Measurements from ENCODE around the gene APOL2. TPM values are rescaled to one million over a fixed set of nuclear protein-coding genes. Genes with fewer than 3 reads are reported as not detected.
"Not testable (repeated sequence)": the region's sequence is repeated elsewhere in the genome, so short reads cannot be mapped to it uniquely, and the experiment has no call there.

APOL2 gene
- total RNA-seq, 1 donor from 2014 or later = 51.6 TPM

DNA sequence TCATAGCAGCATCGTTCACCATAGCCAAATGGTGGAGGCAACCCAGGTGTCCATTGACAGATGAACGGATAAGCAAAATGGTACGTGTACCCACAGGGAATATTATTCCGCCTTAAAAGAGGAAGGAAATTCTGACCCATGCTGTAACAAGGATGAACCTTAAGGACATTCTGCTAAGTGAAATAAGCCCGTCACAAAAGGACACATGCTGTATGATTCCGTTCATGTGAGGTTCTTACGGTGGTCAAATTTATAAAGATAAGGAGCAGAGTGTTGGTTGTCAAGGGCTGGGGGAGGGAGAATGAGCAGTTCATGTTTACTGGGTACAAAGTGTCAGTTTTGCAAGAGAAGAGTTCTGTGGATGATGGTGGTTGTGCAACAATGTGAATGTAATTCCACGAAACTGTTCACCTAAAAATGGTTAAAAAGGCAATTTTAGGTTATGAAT lies 39.9 kb upstream of the APOL2 start:
- TF ChIP-seq, protein P1, sequence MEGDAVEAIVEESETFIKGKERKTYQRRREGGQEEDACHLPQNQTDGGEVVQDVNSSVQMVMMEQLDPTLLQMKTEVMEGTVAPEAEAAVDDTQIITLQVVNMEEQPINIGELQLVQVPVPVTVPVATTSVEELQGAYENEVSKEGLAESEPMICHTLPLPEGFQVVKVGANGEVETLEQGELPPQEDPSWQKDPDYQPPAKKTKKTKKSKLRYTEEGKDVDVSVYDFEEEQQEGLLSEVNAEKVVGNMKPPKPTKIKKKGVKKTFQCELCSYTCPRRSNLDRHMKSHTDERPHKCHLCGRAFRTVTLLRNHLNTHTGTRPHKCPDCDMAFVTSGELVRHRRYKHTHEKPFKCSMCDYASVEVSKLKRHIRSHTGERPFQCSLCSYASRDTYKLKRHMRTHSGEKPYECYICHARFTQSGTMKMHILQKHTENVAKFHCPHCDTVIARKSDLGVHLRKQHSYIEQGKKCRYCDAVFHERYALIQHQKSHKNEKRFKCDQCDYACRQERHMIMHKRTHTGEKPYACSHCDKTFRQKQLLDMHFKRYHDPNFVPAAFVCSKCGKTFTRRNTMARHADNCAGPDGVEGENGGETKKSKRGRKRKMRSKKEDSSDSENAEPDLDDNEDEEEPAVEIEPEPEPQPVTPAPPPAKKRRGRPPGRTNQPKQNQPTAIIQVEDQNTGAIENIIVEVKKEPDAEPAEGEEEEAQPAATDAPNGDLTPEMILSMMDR (IDR thresholded peaks at IDR 0.05) = no peak
- ATAC-seq (no peak), DNase-seq (no peak)
- peaks cover 35% of the 10 kb centered on the region for H3K36me3 ChIP-seq
- intact Hi-C loops (cut with DNase I) = loop anchor here (10.0 kb wide), 1 partner anchor 84 kb away; no protein-coding TSS in a partner anchor
- no peaks in the 10 kb centered on the region for H3K9me3 ChIP-seq
- H3K27me3 ChIP-seq = no peaks in the 10 kb centered on the region
- H3K4me1 ChIP-seq = peaks cover 8% of the 10 kb centered on the region
- H3K27ac ChIP-seq = no peak overlapping the region
- no peak overlapping the region for H3K4me3 ChIP-seq

DNA sequence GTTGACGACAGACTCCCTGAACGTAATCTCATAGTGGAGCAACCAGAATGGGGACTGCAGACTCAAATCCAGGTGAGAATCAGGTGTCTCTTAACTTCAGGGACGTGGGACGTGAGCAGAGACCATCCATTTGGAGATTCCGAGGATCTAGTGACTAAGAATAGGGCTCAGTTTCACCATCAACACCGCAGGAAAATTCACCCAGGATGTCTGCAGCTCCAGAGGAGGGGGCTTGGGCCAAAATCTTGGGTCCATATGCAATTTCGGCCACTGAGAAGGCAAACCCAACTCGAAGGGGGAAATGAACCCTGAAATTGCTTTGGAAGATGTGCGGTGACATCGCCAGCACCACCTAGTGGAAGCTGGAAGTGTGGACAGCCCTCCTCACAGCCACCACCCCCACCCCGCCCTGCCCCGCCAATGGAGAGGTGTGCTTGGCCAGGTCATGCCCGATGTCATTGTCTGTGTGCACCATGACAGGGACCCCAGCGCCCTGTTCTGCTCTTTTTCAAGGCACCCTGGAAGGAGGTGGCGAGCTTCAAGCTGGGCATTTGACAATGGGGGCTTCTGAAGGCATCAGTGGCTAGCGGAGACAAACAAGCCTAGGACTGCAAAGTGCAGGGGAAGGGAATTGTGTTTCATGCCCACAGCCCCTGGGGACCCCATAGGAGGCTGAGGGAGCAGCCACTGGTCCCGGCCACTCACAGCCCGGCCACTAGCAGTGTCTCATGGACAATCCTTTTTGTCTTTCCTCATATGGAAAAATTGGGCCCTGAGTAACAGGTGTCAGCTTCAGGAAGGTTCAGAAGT lies 38.4 kb upstream of the APOL2 start:
- Histone ChIP-seq H3K4me3 (no peak overlapping the region), H3K27me3 (no peaks in the 10 kb centered on the region), H3K27ac (no peak overlapping the region), H3K4me1 (peaks cover 8% of the 10 kb centered on the region), H3K9me3 (no peaks in the 10 kb centered on the region), H3K36me3 (peaks cover 19% of the 10 kb centered on the region)
- DNase-seq = peak; percentile 77
- ATAC-seq = peak; percentile 87
- TF ChIP-seq, protein P1 (IDR thresholded peaks at IDR 0.05) = peak; percentile 82
- intact Hi-C loops (cut with DNase I) = loop anchor here (10.0 kb wide), 1 partner anchor 83 kb away; no protein-coding TSS in a partner anchor

DNA sequence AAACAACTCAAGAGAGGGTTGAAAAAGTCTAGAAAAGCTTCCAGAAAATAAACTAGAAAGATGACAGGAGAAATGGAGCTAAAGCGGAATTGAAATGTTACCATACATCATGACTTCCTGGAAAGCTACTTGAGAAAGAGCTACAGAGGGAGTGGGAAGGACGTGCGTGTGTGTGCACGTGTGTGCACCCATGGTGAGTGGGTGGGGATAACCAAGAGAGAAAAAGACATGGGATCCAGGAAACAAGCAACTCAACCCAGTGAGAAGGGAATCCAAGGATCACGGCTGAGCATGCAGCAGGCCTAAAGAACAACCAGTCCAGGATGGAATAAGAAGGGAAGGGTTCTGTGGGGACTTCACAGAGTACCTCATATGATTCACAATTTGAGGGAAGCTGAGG lies 35.2 kb upstream of the APOL2 start:
- H3K27ac ChIP-seq = no peak overlapping the region
- no peaks in the 10 kb centered on the region for H3K9me3 ChIP-seq
- H3K4me1 ChIP-seq = peaks cover 8% of the 10 kb centered on the region
- no peaks in the 10 kb centered on the region for H3K27me3 ChIP-seq
- intact Hi-C loops (cut with DNase I) = loop anchor here (10.0 kb wide), 1 partner anchor 80 kb away; no protein-coding TSS in a partner anchor
- H3K36me3 ChIP-seq = no peaks in the 10 kb centered on the region
- DNase-seq (no peak), ATAC-seq (peak; percentile 60)
- TF ChIP-seq, protein P1 (IDR thresholded peaks at IDR 0.05) = no peak
- no peak overlapping the region for H3K4me3 ChIP-seq

DNA sequence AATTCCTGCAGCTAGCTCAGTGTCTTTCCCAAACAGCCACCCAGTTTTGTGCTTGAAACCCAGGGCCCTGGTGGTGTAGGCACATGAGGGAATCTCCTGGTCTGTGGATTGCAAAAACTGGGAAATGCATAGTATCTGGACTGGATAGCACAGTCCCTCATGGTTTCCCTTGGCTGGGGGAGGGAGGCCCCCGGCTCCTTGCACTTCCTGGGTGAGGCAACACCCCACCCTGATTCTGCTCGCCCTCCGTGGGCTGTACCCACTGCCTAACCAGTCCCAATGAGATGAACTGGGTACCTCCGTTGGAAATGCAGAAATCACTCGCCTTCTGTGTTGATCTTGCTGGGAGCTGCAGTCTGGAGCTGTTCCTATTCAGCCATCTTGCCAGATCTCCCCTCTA lies 32.6 kb upstream of the APOL2 start:
- DNase-seq, H3K27me3 ChIP-seq, H3K27ac ChIP-seq, H3K36me3 ChIP-seq, H3K4me3 ChIP-seq, H3K4me1 ChIP-seq, H3K9me3 ChIP-seq, ATAC-seq: not testable (repeated sequence)
- intact Hi-C loops (cut with DNase I) = loop anchor here (10.0 kb wide), 1 partner anchor 77 kb away; no protein-coding TSS in a partner anchor

DNA sequence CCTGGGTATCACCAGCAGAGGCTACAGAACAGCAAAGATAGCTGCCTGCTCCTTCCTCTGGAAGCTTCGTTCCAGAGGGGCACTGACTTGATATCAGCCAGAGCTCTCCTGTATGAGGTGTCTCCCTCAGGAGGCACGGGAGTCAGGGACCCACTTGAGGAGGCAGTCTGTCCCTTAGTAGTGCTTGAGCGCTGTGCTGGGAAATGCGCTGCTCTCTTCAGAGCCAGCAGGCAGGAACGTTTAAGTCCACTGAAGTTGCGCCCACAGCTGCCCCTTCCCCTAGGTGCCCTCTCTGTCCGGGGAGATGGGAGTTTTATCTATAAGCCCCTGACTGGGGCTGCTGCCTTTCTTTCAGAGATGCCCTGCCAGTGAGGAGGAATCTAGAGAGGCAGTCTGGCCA lies 31.9 kb upstream of the APOL2 start:
- H3K27ac ChIP-seq, H3K9me3 ChIP-seq, H3K36me3 ChIP-seq, H3K4me1 ChIP-seq, ATAC-seq, DNase-seq, H3K4me3 ChIP-seq, H3K27me3 ChIP-seq: not testable (repeated sequence)
- intact Hi-C loops (cut with DNase I) = loop anchor here (10.0 kb wide), 1 partner anchor 76 kb away; no protein-coding TSS in a partner anchor

DNA sequence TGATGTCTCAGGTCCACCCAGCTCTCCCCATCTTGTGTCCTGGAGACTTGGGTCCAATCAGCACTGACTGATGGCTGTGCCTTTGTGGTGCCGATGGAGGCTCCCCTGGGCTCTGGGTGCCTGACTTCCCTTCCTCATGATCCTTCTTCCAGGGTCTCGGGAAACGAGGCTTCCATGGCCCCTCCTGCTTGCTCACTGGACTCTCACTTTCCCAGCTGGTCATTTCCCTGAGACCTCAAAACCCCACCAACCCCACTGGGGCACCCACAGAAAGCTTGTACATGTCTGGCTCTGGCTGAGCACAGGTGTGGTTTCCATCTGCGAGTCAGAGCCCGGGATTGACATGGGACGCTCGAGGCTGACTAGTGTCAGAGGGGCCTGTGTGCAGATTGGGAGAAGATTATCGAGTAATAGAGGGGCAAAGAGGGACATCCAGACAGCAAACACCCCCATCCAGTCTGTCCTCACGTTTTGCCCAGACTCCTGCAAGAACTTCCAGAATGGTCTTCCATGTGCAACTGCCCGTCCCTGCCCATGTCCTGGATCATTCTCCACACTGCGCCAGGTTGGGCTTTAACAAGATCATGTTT lies 28.7 kb upstream of the APOL2 start:
- H3K36me3 ChIP-seq = peaks cover 13% of the 10 kb centered on the region
- H3K4me3 ChIP-seq = no peak overlapping the region
- TF ChIP-seq, protein P1 (IDR thresholded peaks at IDR 0.05) = no peak
- ATAC-seq (no peak), DNase-seq (no peak)
- no peaks in the 10 kb centered on the region for H3K4me1 ChIP-seq
- no peaks in the 10 kb centered on the region for H3K9me3 ChIP-seq
- no peaks in the 10 kb centered on the region for H3K27me3 ChIP-seq
- intact Hi-C loops (cut with DNase I) = no loop called here
- no peak overlapping the region for H3K27ac ChIP-seq

All from upper lobe of right lung (tissue), 1 donor.